GM23338 (cell line): Measurements from ENCODE around the gene ASAP2. TPM values are rescaled to one million over a fixed set of nuclear protein-coding genes. Genes with fewer than 3 reads are reported as not detected.

Experiments
- ATAC-seq: fragments of 200-7000 bp; cut with Tn5 transposase; 3 replicates; pipeline ENCODE4 v1.9.1; 2020
- DNase-seq: peaks from one replicate; pipeline ENCODE4 v3.0.0-alpha.2; 2015; ENCODE audit warnings: low spot score
- H2AFZ ChIP-seq: fragments of 200-600 bp; sonication (generic); 2 replicates; pipeline ENCODE4 v1.8.0; 2016; ENCODE audit warnings: antibody characterized with exemption, mild to moderate bottlenecking, moderate library complexity
- H3F3A ChIP-seq: fragments of 200-600 bp; sonication (generic); replicated peaks from 2 replicates; pipeline ENCODE4 v1.8.0; 2017; ENCODE audit warnings: antibody characterized with exemption, mixed run types, low read depth
- H3K27ac ChIP-seq: fragments of 200-600 bp; sonication (generic); 2 replicates; pipeline ENCODE4 v1.6.1; 2016; ENCODE audit warnings: low read depth
- H3K27me3 ChIP-seq: fragments of 200-600 bp; sonication (generic); 2 replicates; pipeline ENCODE4 v1.8.0; 2016; ENCODE audit warnings: mild to moderate bottlenecking, mixed run types, moderate library complexity; ENCODE audit not compliant: insufficient read depth
- H3K36me3 ChIP-seq: fragments of 200-600 bp; sonication (generic); 2 replicates; pipeline ENCODE4 v1.8.0; 2016; ENCODE audit warnings: mild to moderate bottlenecking; ENCODE audit not compliant: insufficient read depth
- H3K4me1 ChIP-seq: fragments of 200-600 bp; sonication (generic); 2 replicates; pipeline ENCODE4 v1.8.0; 2016; ENCODE audit warnings: mild to moderate bottlenecking, moderate library complexity; ENCODE audit not compliant: insufficient read depth
- H3K4me2 ChIP-seq: fragments of 200-600 bp; sonication (generic); 2 replicates; pipeline ENCODE4 v1.7.1; 2017; ENCODE audit warnings: mixed run types
- H3K4me3 ChIP-seq: fragments of 200-600 bp; sonication (generic); 2 replicates; pipeline ENCODE4 v1.6.1; 2016; ENCODE audit warnings: mixed run types
- H3K79me2 ChIP-seq: fragments of 200-600 bp; sonication (generic); replicated peaks from 2 replicates; pipeline ENCODE4 v1.8.0; 2017; ENCODE audit warnings: mild to moderate bottlenecking; ENCODE audit not compliant: insufficient read depth
- H3K9me2 ChIP-seq: fragments of 200-600 bp; sonication (generic); 2 replicates; pipeline ENCODE4 v1.8.0; 2017; ENCODE audit not compliant: insufficient read depth
- H4K20me1 ChIP-seq: fragments of 200-600 bp; sonication (generic); replicated peaks from 2 replicates; pipeline ENCODE4 v1.8.0; 2017; ENCODE audit warnings: mild to moderate bottlenecking; ENCODE audit not compliant: insufficient read depth
- H3K27ac Mint-ChIP-seq: 2 replicates; pipeline ENCODE4 v1.8.0; 2020; ENCODE audit warnings: inconsistent platforms, mild to moderate bottlenecking, moderate library complexity, mixed read lengths
- H3K27me3 Mint-ChIP-seq: 3 replicates; pipeline ENCODE4 v1.8.0; 2022; ENCODE audit warnings: low read depth, mild to moderate bottlenecking, moderate library complexity, mixed read lengths, inconsistent platforms; ENCODE audit not compliant: insufficient read depth, poor library complexity
- H3K36me3 Mint-ChIP-seq: 3 replicates; pipeline ENCODE4 v1.8.0; 2021; ENCODE audit warnings: low read depth, mild to moderate bottlenecking, inconsistent platforms, moderate library complexity, mixed read lengths
- H3K4me1 Mint-ChIP-seq: 3 replicates; pipeline ENCODE4 v1.8.0; 2020; ENCODE audit warnings: mild to moderate bottlenecking, inconsistent platforms, mixed read lengths
- H3K4me3 Mint-ChIP-seq: 3 replicates; pipeline ENCODE4 v1.8.0; 2021; ENCODE audit warnings: moderate library complexity, mild to moderate bottlenecking, inconsistent platforms, mixed read lengths
- H3K9me3 Mint-ChIP-seq: 3 replicates; pipeline ENCODE4 v1.8.0; 2020; ENCODE audit warnings: moderate library complexity, mild to moderate bottlenecking, inconsistent platforms, mixed read lengths
- CREB1 ChIP-seq: fragments of 250-450 bp; sonication (Bioruptor Pico); IDR thresholded peaks from 2 replicates; pipeline ENCODE4 v1.5.0; 2020; ENCODE audit warnings: low read depth, mild to moderate bottlenecking, moderate library complexity
- EZH2 ChIP-seq: fragments of 200-600 bp; sonication (generic); IDR thresholded peaks from one replicate; pipeline ENCODE4 v1.8.0; 2017; ENCODE audit warnings: antibody characterized with exemption, mild to moderate bottlenecking, low read depth; ENCODE audit not compliant: unreplicated experiment
- EZH2phosphoT487 ChIP-seq: fragments of 200-600 bp; sonication (generic); IDR thresholded peaks from one replicate; pipeline ENCODE4 v1.8.1; 2018; ENCODE audit warnings: antibody characterized with exemption; ENCODE audit not compliant: unreplicated experiment
- JUNB ChIP-seq: IDR thresholded peaks from one replicate; pipeline ENCODE4 v1.6.1; 2016; ENCODE audit warnings: antibody characterized with exemption; ENCODE audit not compliant: unreplicated experiment
- NANOG ChIP-seq: IDR thresholded peaks from 2 replicates; pipeline ENCODE4 v1.6.1; 2016; ENCODE audit warnings: antibody characterized with exemption, borderline replicate concordance
- POLR2AphosphoS5 ChIP-seq: IDR thresholded peaks from 2 replicates; pipeline ENCODE4 v1.6.1; 2016; ENCODE audit warnings: antibody characterized with exemption, low read depth
- REST ChIP-seq: IDR thresholded peaks from one replicate; pipeline ENCODE4 v1.6.1; 2018; ENCODE audit warnings: antibody characterized with exemption; ENCODE audit not compliant: unreplicated experiment
- STAT1 ChIP-seq: IDR thresholded peaks from one replicate; pipeline ENCODE4 v1.6.1; 2016; ENCODE audit warnings: antibody characterized with exemption; ENCODE audit not compliant: unreplicated experiment
- ZNF114 ChIP-seq: fragments of 250-450 bp; sonication (Bioruptor Pico); IDR thresholded peaks from 2 replicates; pipeline ENCODE4 v1.5.0; 2020; ENCODE audit warnings: mild to moderate bottlenecking, moderate library complexity
- ZNF331 ChIP-seq: fragments of 250-450 bp; sonication (Bioruptor Pico); IDR thresholded peaks from 2 replicates; pipeline ENCODE4 v1.5.0; 2020; ENCODE audit warnings: low read depth, mild to moderate bottlenecking, moderate library complexity
- ZNF462 ChIP-seq: fragments of 250-450 bp; sonication (Bioruptor Pico); IDR thresholded peaks from 2 replicates; pipeline ENCODE4 v1.5.0; 2020; ENCODE audit warnings: mild to moderate bottlenecking, moderate library complexity
- polyA plus RNA-seq: library from polyadenylated mRNA; unstranded; fragments of >200 nt; fragmentation: Nextera tagmentation; extraction: Ambion mirVana; gene quantifications from 2 replicates; pipeline ENCODE4 v1.2.1, GENCODE V29; 2016
- total RNA-seq: library from RNA; depleted of rRNA; stranded (reverse); fragments of >200 nt; shearing (Covaris generic); gene quantifications from 2 replicates; pipeline ENCODE4 v1.2.3, GENCODE V29; 2014
- TF ChIP-seq, protein P1 (sequence below), 2 experiments: fragments of 200-600 bp in 1 of 2; sonication (generic) in 1 of 2; conservative IDR thresholded peaks; 2 replicates each; pipeline versions ENCODE4 v1.5.1 to v1.6.1; 2016 to 2017; ENCODE audit warnings: antibody characterized with exemption in 2 of 2, low read depth in 2 of 2, mild to moderate bottlenecking in 2 of 2, moderate library complexity in 1 of 2
- TF ChIP-seq, protein P2 (sequence below): IDR thresholded peaks from 2 replicates; pipeline ENCODE4 v1.6.1; 2016; ENCODE audit warnings: antibody characterized with exemption

Gene ASAP2
- total and polyA plus RNA-seq, 2 experiments from 2014 or later, result 2.6 to 15.6 TPM

DNA sequence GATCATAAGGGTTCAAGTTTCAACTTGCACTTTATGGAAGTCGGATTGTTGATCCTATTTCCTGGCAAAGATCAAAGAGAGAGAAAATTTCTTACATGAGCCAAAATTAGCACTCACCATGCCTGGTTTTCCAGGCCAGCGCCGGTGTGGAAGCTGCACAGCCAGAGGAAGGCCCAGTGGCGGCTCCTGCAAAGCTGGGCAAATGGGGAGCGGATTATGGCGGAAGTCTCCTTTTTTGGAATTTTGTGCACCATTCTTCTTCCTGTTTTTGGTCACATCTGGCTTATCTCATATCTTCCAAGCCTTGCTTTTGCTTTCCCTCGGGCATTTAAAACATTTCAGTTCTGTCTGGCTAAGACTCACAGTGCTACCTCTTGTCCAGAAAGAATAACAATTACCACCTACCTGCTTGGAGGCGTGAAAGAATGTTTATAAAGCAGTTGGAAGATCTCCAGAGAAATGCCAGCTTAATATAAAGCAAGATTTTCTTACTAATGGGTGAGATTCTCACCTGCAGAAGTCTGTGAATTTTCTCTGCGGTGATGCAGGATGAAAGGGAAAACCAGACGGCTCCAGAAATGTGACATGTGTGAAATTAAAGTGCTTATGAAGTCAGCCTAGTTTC is 94.3 kb downstream of the ASAP2 start:
- H3K36me3 Mint-ChIP-seq, result no peaks in the 10 kb centered on the region
- Histone ChIP-seq H3F3A (no peaks in the 10 kb centered on the region), H3K27me3 (no peaks in the 10 kb centered on the region), H4K20me1 (no peaks in the 10 kb centered on the region; the same call in 1 of the 2 replicates), H3K9me2 (no peaks in the 10 kb centered on the region), H3K4me1 (no peaks in the 10 kb centered on the region; the same call in 1 of the 2 replicates), H3K4me3 (no peak overlapping the region), H3K79me2 (peaks cover 4% of the 10 kb centered on the region; the same call in 1 of the 2 replicates), H2AFZ (no peak overlapping the region), H3K36me3 (no peaks in the 10 kb centered on the region), H3K27ac (no peak overlapping the region), H3K4me2 (no peak overlapping the region)
- peaks cover 14% of the 10 kb centered on the region for H3K27me3 Mint-ChIP-seq
- H3K9me3 Mint-ChIP-seq, result no peaks in the 10 kb centered on the region
- H3K4me3 Mint-ChIP-seq, result no peak overlapping the region
- TF ChIP-seq ZNF331 (CRISPR knock-in tag), result no peak
- TF ChIP-seq NANOG, result no peak
- no peak for TF ChIP-seq STAT1
- TF ChIP-seq EZH2, result no peak
- TF ChIP-seq ZNF114 (CRISPR knock-in tag), result no peak
- TF ChIP-seq ZNF462 (CRISPR knock-in tag), result no peak
- TF ChIP-seq, protein P1, sequence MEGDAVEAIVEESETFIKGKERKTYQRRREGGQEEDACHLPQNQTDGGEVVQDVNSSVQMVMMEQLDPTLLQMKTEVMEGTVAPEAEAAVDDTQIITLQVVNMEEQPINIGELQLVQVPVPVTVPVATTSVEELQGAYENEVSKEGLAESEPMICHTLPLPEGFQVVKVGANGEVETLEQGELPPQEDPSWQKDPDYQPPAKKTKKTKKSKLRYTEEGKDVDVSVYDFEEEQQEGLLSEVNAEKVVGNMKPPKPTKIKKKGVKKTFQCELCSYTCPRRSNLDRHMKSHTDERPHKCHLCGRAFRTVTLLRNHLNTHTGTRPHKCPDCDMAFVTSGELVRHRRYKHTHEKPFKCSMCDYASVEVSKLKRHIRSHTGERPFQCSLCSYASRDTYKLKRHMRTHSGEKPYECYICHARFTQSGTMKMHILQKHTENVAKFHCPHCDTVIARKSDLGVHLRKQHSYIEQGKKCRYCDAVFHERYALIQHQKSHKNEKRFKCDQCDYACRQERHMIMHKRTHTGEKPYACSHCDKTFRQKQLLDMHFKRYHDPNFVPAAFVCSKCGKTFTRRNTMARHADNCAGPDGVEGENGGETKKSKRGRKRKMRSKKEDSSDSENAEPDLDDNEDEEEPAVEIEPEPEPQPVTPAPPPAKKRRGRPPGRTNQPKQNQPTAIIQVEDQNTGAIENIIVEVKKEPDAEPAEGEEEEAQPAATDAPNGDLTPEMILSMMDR (conservative IDR thresholded peaks at IDR 0.05; ENCODE audit: low read depth in 2 of 2), result no peak
- no peak for TF ChIP-seq POLR2AphosphoS5
- TF ChIP-seq REST, result no peak
- TF ChIP-seq, protein P2, sequence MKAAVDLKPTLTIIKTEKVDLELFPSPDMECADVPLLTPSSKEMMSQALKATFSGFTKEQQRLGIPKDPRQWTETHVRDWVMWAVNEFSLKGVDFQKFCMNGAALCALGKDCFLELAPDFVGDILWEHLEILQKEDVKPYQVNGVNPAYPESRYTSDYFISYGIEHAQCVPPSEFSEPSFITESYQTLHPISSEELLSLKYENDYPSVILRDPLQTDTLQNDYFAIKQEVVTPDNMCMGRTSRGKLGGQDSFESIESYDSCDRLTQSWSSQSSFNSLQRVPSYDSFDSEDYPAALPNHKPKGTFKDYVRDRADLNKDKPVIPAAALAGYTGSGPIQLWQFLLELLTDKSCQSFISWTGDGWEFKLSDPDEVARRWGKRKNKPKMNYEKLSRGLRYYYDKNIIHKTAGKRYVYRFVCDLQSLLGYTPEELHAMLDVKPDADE, result no peak
- TF ChIP-seq JUNB, result no peak
- no peak for TF ChIP-seq EZH2phosphoT487
- TF ChIP-seq CREB1, result no peak
- peaks cover 11% of the 10 kb centered on the region for H3K4me1 Mint-ChIP-seq
- H3K27ac Mint-ChIP-seq, result no peak overlapping the region
- ATAC-seq (no peak), DNase-seq (no peak)
